Measurements from ENCODE around the gene FFAR1. TPM values are rescaled to one million over a fixed set of nuclear protein-coding genes. Genes with fewer than 3 reads are reported as not detected.

FFAR1 gene
- total RNA-seq, 1 donor from 2014 or later = not detected

DNA sequence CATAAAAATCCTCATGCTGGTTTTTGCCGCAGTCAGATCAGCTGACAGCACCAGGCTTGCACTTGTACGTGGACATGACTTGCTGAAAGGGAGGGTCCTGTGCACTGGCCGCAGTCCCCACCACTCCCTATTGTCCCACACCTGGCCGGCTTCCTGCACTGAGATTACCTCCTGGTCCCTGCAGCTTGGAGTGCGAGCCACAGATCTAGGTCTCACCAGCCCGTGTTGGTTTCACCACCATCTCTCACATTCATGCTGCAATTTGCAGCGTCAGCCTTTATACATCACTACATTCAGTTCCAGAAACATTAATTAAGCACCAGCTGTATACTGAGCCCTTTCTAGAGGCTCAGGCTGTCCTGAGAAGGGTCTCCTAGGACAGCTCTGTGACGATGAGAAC is 33.7 kb upstream of the FFAR1 start:
- Histone ChIP-seq H3K27ac (ENCODE audit: low read depth, low read length) (no peak overlapping the region), H3K4me1 (ENCODE audit: control insufficient read depth in 3 of 3, insufficient read depth in 3 of 3, low read length in 3 of 3) (peaks cover 0 to 6% (median 5%) of the 10 kb centered on the region in 3 donors), H3K4me3 (ENCODE audit: low read length in 3 of 3) (no peak overlapping the region), H3K27me3 (ENCODE audit: control insufficient read depth in 3 of 3, insufficient read depth in 3 of 3, low read length in 3 of 3) (peaks cover 0 to 8% (median 4%) of the 10 kb centered on the region in 3 donors), H3K36me3 (ENCODE audit: control insufficient read depth in 3 of 3, insufficient read depth in 3 of 3, low read length in 3 of 3) (no peaks in the 10 kb centered on the region), H3K9me3 (ENCODE audit: control insufficient read depth in 3 of 3, low read length in 3 of 3) (no peaks in the 10 kb centered on the region), H3K9ac (ENCODE audit: low read depth in 1 of 3, low read length in 3 of 3) (no peak overlapping the region)

DNA sequence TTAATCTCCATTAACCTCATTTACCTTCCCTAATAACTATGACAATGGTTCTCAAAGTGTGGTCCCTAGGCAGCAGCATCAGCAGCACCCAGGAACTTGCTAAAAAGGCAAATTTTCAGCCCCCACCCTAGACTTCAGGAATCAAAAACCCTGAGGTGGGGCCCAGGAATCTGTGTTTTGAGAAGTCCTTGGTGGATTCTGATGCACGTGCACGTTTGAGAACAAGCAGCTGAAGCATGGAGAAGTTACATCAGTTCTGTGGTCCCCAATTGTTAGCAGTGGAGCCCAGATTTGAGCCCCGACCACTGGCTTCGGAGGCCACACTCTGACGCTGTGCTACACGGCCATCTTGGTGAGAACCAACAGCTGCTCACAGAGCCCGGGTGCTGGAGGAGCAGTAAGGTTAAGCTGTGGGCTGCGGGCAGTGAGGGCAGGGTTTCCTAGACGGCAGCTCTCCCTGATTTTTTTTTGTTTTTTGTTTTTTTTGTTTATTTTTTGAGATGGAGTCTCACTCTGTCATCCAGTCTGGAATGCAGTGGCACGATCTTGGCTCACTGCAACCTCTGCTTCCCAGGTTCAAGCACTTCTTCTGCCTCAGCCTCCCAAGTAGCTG is 32.7 kb upstream of the FFAR1 start:
- Histone ChIP-seq H3K27me3 (ENCODE audit: control insufficient read depth in 3 of 3, insufficient read depth in 3 of 3, low read length in 3 of 3) (peaks cover 0 to 4% (median 4%) of the 10 kb centered on the region in 3 donors), H3K4me3 (ENCODE audit: low read length in 3 of 3) (no peak overlapping the region), H3K36me3 (ENCODE audit: control insufficient read depth in 3 of 3, insufficient read depth in 3 of 3, low read length in 3 of 3) (no peaks in the 10 kb centered on the region), H3K4me1 (ENCODE audit: control insufficient read depth in 3 of 3, insufficient read depth in 3 of 3, low read length in 3 of 3) (peaks cover 0 to 11% (median 10%) of the 10 kb centered on the region in 3 donors), H3K27ac (ENCODE audit: low read depth, low read length) (no peak overlapping the region), H3K9me3 (ENCODE audit: control insufficient read depth in 3 of 3, low read length in 3 of 3) (no peaks in the 10 kb centered on the region), H3K9ac (ENCODE audit: low read depth in 1 of 3, low read length in 3 of 3) (no peak overlapping the region)

DNA sequence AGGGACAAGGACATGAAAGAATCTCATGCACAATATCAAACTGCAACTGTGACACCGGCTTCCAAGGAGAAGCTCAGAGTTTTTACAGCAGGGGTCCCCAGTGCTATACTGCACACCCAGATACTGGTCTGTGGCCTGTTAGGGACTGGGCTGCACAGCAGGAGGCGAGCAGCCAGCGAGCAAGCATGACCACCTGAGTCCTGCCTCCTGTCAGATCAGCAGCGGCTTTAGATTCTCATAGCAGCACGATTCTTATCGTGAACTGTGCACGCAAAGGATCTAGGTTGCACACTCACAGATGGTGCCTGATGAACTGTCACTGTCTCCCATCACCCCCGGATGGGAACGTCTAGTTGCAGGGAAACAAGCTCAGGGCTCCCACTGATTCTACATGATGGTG is 31.8 kb upstream of the FFAR1 start:
- H3K27ac ChIP-seq (ENCODE audit: low read depth, low read length) = no peak overlapping the region
- no peaks in the 10 kb centered on the region for H3K9me3 ChIP-seq (ENCODE audit: control insufficient read depth in 3 of 3, low read length in 3 of 3)
- peaks cover 0 to 11% (median 10%) of the 10 kb centered on the region in 3 donors for H3K4me1 ChIP-seq (ENCODE audit: control insufficient read depth in 3 of 3, insufficient read depth in 3 of 3, low read length in 3 of 3)
- no peak overlapping the region for H3K9ac ChIP-seq (ENCODE audit: low read depth in 1 of 3, low read length in 3 of 3)
- no peak overlapping the region for H3K4me3 ChIP-seq (ENCODE audit: low read length in 3 of 3)
- H3K27me3 ChIP-seq (ENCODE audit: control insufficient read depth in 3 of 3, insufficient read depth in 3 of 3, low read length in 3 of 3) = peaks cover 0 to 4% (median 2%) of the 10 kb centered on the region in 3 donors
- H3K36me3 ChIP-seq (ENCODE audit: control insufficient read depth in 3 of 3, insufficient read depth in 3 of 3, low read length in 3 of 3) = no peaks in the 10 kb centered on the region

DNA sequence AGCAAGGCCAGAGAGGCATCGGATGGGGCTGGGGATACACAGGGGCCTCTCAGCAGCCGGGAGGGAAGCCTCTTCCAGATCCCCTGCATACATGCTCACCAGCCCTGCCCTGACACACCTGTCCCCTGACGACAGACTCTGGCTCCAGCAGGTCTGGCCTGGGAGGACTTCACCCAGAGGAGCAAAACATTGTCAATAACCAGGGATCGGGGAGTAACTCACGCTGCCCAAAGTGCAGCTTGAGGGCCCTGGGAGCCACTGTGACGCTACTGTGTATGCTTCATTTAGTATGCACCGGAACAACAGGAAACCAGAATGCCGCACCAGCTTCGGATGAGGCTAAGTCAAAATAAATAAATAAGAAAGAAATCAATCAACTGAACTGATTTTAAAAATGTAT is 31.1 kb upstream of the FFAR1 start:
- Histone ChIP-seq H3K9me3 (ENCODE audit: control insufficient read depth in 3 of 3, low read length in 3 of 3) (no peaks in the 10 kb centered on the region), H3K36me3 (ENCODE audit: control insufficient read depth in 3 of 3, insufficient read depth in 3 of 3, low read length in 3 of 3) (no peaks in the 10 kb centered on the region), H3K27ac (ENCODE audit: low read depth, low read length) (no peak overlapping the region), H3K9ac (ENCODE audit: low read depth in 1 of 3, low read length in 3 of 3) (no peak overlapping the region), H3K4me1 (ENCODE audit: control insufficient read depth in 3 of 3, insufficient read depth in 3 of 3, low read length in 3 of 3) (peaks cover 0 to 11% (median 10%) of the 10 kb centered on the region in 3 donors), H3K27me3 (ENCODE audit: control insufficient read depth in 3 of 3, insufficient read depth in 3 of 3, low read length in 3 of 3) (peaks cover 0 to 4% (median 2%) of the 10 kb centered on the region in 3 donors), H3K4me3 (ENCODE audit: low read length in 3 of 3) (no peak overlapping the region)

- Histone ChIP-seq H3K9ac (ENCODE audit: low read depth in 1 of 3, low read length in 3 of 3) (no peak overlapping the region), H3K4me3 (ENCODE audit: low read length in 3 of 3) (no peak overlapping the region), H3K27ac (ENCODE audit: low read depth, low read length) (no peak overlapping the region), H3K36me3 (ENCODE audit: control insufficient read depth in 3 of 3, insufficient read depth in 3 of 3, low read length in 3 of 3) (no peaks in the 10 kb centered on the region), H3K9me3 (ENCODE audit: control insufficient read depth in 3 of 3, low read length in 3 of 3) (peaks cover 0 to 4% (median 0%) of the 10 kb centered on the region in 3 donors), H3K4me1 (ENCODE audit: control insufficient read depth in 3 of 3, insufficient read depth in 3 of 3, low read length in 3 of 3) (peaks cover 0 to 11% (median 10%) of the 10 kb centered on the region in 3 donors), H3K27me3 (ENCODE audit: control insufficient read depth in 3 of 3, insufficient read depth in 3 of 3, low read length in 3 of 3) (peaks cover 0 to 4% (median 2%) of the 10 kb centered on the region in 3 donors)
These were observed 30.1 kb upstream of the FFAR1 start for GRCh38 chr19:35317464-35318043.

DNA sequence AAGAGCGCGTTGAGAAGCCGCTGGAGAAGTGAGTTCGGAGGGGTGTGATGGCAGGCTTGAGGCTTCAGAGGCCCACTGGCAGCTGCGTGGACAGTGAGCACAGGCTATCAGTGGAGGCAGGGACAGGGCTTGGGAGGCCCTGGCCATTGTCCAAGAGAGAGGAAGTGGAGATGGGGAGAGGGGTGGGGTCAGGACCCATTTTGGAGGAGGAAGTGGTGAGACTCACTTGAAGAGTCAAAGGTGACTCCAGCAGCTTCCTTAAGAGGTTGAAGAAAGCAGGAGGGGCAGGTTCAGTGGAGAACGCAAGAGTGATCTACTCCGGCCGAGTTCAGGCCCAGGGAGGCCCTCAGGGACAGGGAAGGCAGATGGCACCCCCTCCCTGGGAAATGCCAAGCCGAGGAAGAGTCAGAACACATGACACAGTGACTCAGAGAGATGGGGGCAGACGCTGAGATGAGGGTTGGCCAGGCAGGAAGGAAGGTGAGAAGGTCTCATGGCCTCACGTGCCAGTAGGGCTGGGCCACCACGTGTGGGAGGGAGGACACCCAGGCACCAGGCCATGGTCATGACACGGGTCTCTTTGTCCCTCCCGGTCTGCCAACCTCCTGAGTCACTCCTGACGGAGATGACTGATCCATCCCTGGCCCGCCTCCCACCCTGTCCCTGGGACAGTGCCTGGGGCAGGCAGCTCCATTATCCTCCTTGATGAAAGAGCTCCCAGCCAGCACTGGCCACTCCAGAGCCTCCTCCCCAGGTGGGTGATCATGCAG is 28.8 kb upstream of the FFAR1 start:
- Histone ChIP-seq H3K36me3 (ENCODE audit: control insufficient read depth in 3 of 3, insufficient read depth in 3 of 3, low read length in 3 of 3) (no peaks in the 10 kb centered on the region), H3K27ac (ENCODE audit: low read depth, low read length) (no peak overlapping the region), H3K4me1 (ENCODE audit: control insufficient read depth in 3 of 3, insufficient read depth in 3 of 3, low read length in 3 of 3) (peaks cover 0 to 11% (median 10%) of the 10 kb centered on the region in 3 donors), H3K9ac (ENCODE audit: low read depth in 1 of 3, low read length in 3 of 3) (no peak overlapping the region), H3K4me3 (ENCODE audit: low read length in 3 of 3) (no peak overlapping the region), H3K9me3 (ENCODE audit: control insufficient read depth in 3 of 3, low read length in 3 of 3) (peaks cover 0 to 4% (median 0%) of the 10 kb centered on the region in 3 donors), H3K27me3 (ENCODE audit: control insufficient read depth in 3 of 3, insufficient read depth in 3 of 3, low read length in 3 of 3) (peaks cover 0 to 4% (median 2%) of the 10 kb centered on the region in 3 donors)

DNA sequence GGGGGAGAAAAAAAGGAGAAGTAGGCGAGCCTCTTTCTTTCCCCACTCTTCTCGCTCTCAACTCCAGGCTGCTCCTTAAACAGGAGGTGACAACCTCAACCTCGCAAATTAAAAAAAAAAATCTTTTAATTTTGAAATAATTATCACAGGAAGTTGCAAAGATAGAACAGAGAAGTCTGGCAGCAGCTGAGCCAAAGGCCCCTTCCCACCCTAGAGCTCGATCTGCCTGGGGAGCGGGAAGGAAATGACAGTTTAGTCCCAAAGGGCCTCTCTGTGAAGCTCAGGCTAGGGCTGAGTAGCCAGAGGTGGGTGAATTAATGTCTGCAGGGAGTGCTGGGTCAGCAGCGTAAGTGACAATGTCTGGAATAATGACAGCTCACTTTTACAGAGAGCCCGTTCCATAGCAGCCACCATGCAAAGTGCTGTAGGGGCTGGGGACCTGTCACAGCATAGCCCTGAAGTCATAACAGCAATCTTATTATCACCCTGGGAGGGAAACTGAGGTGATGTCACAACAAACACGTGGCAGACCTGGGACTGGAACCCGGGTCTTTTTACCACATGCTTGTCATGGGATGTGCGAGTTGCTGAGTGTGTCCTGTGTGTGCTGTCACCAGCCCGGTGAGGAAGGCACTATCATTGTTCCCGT is 27.5 kb upstream of the FFAR1 start:
- Histone ChIP-seq H3K9me3 (ENCODE audit: control insufficient read depth in 3 of 3, low read length in 3 of 3) (peaks cover 0 to 4% (median 0%) of the 10 kb centered on the region in 3 donors), H3K27ac (ENCODE audit: low read depth, low read length) (no peak overlapping the region), H3K9ac (ENCODE audit: low read depth in 1 of 3, low read length in 3 of 3) (no peak overlapping the region), H3K27me3 (ENCODE audit: control insufficient read depth in 3 of 3, insufficient read depth in 3 of 3, low read length in 3 of 3) (peaks cover 0 to 2% (median 0%) of the 10 kb centered on the region in 3 donors), H3K4me1 (ENCODE audit: control insufficient read depth in 3 of 3, insufficient read depth in 3 of 3, low read length in 3 of 3) (peaks cover 0 to 11% (median 10%) of the 10 kb centered on the region in 3 donors), H3K4me3 (ENCODE audit: low read length in 3 of 3) (no peak overlapping the region), H3K36me3 (ENCODE audit: control insufficient read depth in 3 of 3, insufficient read depth in 3 of 3, low read length in 3 of 3) (no peaks in the 10 kb centered on the region)

GRCh38 chr19:35321291-35321690 is 26.4 kb upstream of the FFAR1 start:
- no peak overlapping the region for H3K4me3 ChIP-seq (ENCODE audit: low read length in 3 of 3)
- H3K9ac ChIP-seq (ENCODE audit: low read depth in 1 of 3, low read length in 3 of 3) = no peak overlapping the region
- peaks cover 0 to 11% (median 10%) of the 10 kb centered on the region in 3 donors for H3K4me1 ChIP-seq (ENCODE audit: control insufficient read depth in 3 of 3, insufficient read depth in 3 of 3, low read length in 3 of 3)
- peaks cover 0 to 2% (median 0%) of the 10 kb centered on the region in 3 donors for H3K27me3 ChIP-seq (ENCODE audit: control insufficient read depth in 3 of 3, insufficient read depth in 3 of 3, low read length in 3 of 3)
- H3K27ac ChIP-seq (ENCODE audit: low read depth, low read length) = no peak overlapping the region
- peaks cover 0 to 4% (median 0%) of the 10 kb centered on the region in 3 donors for H3K9me3 ChIP-seq (ENCODE audit: control insufficient read depth in 3 of 3, low read length in 3 of 3)
- H3K36me3 ChIP-seq (ENCODE audit: control insufficient read depth in 3 of 3, insufficient read depth in 3 of 3, low read length in 3 of 3) = no peaks in the 10 kb centered on the region

- Histone ChIP-seq H3K4me1 (ENCODE audit: control insufficient read depth in 3 of 3, insufficient read depth in 3 of 3, low read length in 3 of 3) (peaks cover 0 to 11% (median 10%) of the 10 kb centered on the region in 3 donors), H3K27me3 (ENCODE audit: control insufficient read depth in 3 of 3, insufficient read depth in 3 of 3, low read length in 3 of 3) (peaks cover 0 to 9% (median 3%) of the 10 kb centered on the region in 3 donors), H3K9me3 (ENCODE audit: control insufficient read depth in 3 of 3, low read length in 3 of 3) (peaks cover 0 to 4% (median 0%) of the 10 kb centered on the region in 3 donors), H3K36me3 (ENCODE audit: control insufficient read depth in 3 of 3, insufficient read depth in 3 of 3, low read length in 3 of 3) (no peaks in the 10 kb centered on the region), H3K27ac (ENCODE audit: low read depth, low read length) (no peak overlapping the region), H3K4me3 (ENCODE audit: low read length in 3 of 3) (no peak overlapping the region), H3K9ac (ENCODE audit: low read depth in 1 of 3, low read length in 3 of 3) (no peak overlapping the region)
These were observed 25.7 kb upstream of the FFAR1 start for GRCh38 chr19:35322014-35322413.

Data from skeletal muscle tissue (tissue), 4 donors.